Measurements from ENCODE around the gene AK2.
A peak's percentile ranks its signal among the peaks of the same experiment; 100 is the strongest.
"Not testable (repeated sequence)": the region's sequence is repeated elsewhere in the genome, so short reads cannot be mapped to it uniquely, and the experiment has no call there.

The AK2 gene

DNA sequence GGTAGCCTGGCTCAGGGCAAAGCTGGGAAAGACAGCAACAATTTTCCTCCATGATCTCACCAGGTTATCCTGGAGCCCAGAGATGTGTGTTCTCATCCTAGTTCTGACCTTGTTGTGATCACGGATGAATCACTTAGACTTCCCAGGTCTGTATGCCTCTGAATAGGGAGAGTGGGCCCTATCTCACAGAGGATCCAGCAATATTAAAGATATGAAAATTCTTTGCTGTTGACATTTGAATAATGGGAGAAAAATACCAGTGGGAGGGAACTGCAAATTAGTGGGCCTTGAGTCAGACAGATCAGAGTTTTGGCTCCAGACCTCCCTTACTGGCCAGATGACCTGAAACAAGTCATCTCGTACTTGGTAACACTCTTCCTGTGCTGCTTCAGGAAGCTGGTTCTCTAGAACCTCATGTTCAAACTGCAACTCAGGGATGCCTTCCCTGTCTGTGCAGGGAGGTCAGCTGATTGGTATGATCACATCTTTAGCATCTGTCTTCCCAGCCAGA lies 39.2 kb downstream of the AK2 start:
- no peak for DNase-seq

DNA sequence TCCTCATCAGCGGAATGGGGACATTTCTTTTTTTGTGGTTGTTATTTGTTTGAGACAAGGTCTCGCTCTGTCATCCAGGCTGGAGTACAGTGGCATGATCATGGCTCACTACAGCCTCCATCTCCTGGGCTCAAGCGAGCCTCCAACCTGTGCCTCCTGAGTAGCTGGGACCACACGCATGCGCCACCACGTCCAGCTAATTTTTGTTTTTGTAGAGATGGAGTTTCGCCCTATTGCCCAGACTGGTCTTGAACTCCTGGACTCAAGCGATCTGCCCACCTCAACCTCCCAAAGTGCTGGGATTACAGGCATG lies 43.4 kb downstream of the AK2 start:
- DNase-seq: not testable (repeated sequence)

DNA sequence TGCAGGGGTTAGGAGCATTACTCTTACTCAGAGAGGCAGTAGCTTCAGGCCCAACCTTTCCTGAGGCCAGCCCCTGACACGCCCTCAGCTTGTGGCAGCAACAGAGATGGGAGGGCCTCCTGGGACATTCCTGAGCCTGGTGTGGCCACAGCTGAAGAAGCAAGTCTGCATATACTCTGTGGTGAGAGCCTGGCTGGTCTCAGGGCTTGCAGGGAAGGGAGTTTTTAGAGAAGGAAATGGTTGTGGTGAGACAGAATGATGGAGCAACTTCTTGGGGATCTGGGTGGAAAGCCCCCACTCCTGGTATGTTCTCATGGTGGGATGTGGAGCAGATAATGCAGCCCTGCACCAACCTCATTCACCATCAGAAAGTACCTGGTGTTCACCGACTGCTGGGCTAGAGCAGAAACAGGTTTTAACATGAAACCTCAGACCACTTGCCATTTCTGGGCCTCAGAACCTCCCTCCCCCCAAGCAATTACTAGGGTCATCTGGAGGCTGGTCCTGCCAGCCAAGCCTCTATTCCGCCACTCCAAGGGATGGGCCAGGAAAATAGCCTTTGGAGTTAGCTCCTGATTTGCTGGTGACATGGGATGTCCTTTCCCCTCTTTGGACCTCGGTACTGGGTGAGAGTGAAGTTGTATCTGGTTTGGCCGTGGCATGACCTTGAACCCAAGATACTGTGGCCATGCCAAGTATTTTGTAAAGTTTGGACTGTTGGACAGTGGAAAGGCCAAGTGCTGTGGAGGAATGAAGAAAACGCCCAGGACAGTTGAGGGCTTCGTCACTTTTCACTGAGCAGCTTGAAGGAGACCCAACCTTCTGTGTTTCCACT lies 44.0 kb downstream of the AK2 start:
- peak in 1 of 2 donors; percentile 42 for DNase-seq

DNA sequence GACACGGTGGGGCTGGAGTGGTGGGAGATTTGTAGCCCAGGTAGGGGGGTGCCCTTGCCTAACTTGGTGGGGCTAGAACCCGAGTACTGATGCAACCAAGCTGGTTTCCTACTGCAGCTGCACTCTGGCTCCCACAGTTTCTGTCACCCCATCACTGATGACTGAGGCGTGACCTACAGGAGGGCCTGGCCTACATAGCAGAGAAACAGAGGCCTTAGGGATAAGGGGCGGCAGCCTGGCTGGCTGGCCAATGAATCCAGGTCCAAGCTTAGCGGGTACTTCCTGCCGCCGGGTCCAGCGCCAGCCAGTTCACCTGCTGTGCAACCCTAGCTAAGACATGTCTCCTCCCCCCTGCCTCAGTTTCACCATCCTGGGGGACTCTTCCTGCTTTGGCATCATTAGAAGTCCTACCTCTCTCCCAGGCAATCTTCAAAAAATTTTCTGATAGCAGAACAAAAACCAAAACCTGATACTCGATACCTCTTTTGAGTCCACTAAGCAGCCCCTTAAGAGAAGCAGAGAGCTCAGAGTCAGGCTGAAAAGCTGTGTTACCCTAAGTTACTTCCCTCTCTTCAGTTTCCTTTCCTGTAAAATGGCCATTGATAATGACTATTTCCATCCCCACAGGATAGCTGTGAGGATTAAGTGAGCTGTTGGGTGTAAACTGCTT lies 44.7 kb downstream of the AK2 start:
- DNase-seq: no peak

DNA sequence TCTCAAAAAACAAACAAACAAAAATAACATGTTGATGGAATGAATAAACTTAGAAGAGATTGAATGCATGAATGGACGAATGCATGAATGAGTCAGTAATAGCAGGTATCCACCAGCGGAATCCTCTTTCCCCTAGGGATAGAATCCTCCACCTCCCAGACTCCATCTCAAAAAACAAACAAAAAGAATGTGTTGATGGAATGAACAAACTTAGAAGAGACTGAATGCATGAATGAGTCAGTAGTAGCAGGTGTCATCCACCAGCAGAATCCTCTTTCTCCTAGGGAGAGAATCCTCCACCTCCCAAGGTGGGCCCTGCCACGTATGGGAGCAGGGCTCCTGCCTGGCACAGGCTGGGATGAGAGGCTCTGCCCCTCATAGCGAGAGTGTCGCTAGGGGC lies 45.3 kb downstream of the AK2 start:
- no peak for DNase-seq

DNA sequence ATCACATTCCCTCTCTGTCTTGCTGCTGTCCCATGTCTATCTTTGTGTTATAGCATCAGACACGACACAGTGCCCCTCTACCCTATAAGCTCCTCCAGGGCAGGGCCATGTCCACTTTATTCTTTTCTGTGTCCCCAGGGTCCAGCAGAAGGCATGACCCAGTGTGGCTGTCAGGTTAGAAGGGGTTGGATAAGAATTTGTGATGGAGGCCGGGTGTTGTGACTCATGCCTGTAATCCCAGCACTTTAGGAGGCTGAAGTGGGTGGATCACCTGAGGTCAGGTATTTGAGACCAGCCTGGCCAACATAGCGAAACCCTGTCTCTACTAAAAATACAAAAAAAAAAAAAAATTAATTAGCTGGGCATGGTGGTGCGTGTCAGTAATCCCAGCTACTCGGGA lies 45.8 kb downstream of the AK2 start:
- no peak for DNase-seq

DNA sequence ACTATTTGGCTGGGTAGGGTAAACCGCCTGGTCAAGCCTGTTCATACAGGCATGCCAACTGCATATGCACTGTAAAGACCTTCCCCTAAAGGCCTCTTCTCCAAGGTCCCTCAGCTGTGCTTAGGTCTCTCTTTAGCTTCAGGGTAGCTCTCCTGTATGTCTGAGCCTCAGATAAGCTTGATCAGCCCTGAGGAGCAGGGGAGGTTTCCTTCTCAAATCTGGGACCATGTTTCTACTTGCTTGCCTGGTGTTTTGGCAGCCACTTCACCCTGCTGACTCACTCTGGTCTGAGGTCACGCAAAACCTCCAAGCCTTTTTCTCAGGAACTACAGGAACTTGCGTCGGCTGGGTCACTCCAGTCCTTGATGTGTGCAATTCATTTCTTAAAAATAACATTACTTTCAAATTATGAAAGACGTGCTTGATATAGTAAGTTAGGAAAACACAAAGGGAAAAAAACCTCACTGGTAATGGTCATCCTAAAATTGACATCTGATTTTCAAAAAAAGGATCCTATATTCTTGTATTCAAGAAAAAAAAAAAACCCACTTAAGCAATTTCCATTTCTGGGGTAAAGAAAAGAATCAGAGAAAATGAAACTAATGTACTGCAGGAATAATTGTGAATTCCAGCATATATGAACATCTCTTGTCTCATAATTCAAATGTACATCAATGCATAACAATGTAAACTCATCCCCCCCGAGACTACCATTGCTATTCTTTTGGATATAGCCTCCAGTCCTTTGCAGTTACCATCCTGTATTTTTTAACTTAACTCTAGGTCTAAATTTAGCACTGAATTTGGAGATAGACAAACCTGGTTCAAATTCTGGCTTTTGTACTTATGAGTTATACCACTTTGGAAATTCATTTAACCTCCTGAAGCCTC lies 47.3 kb downstream of the AK2 start:
- DNase-seq: peak in 1 of 2 donors; percentile 12

DNA sequence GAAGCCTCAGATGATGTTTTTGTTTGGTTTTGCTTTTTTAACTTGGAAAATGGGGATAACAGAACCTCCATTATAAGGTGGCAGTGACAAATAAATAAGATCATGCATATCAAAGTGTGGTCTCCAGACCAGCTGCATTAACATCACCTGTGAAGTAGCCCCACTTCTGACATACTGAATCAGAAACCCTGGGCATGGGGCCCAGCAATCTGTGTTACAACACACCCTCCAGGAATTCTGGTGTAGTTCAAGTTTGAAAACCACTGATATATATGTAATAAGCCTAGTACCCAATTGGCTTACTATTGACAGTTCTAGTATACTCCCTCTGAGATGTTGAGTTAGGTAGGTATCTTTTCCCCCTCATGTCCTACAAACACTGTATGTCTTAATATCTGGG lies 48.0 kb downstream of the AK2 start:
- no peak for DNase-seq

DNA sequence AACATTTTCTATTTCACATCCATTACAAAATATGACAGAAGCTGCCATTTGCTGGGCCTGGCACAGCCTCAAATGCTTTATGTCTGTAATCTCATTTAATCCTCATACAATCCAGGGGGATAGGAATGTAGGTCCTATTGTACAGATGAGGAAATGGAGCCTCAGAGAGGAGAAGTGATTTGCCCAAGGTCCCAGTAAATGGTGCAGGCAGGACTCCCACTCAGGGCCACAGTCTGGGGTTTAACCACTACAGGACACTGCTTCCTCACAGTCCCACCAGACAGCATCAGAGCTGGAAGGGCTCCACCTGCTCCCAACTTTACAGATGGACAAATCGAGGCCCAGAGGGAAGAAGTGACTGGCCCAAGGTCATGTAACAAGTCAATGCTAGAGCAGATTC lies 51.5 kb downstream of the AK2 start:
- DNase-seq: no peak

DNA sequence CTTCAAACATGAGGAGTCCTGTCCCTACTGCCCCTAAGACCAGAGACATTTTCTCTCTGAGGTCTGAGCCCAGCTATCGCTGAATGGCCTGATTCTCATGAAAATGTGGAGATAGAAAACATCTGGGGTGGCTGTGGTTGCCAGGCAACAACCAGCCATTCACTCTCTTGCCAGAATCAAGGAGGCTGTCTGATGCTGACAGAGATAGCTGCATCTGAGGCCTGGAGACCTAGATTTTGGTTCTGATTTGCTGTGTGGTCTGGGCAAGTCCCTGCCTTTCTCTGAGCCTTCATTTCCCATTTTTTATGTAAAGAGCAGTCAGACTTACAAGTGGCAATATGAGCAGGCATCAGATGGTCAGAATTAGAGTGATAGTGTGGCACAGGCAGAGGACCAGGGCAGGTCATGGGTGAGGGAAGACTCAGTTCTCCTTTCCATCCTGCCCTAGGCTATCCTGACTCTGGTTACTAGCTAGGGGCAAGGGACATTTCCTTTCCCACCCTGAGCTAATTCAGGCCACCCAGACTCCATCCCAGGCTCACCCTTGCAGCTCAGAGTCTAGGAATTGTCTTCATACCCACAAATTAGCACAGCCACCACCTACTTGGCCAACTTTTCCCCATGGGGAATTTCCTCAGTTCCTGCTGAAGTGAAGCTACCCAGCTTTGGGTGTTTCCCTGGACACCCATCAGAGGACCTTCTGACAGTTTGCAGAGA lies 52.1 kb downstream of the AK2 start:
- DNase-seq: peak; percentile 21 to 28

DNA sequence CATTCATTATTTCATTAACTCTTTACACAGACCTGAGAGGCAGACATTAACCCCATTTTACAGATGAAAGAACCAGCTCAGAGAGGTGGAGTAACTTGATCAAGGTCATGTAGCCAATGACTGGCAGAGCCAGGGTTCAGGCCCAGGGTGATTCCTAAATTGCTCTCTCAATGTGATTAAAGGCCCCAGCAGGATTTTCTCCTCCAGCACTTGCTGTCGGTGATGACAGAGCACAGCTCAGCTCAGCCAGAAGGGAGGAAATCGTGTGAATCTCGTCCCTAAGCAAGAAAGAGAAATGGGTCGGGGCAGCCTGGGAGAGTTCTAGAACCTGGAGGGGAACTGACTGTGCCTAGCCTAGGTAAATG lies 52.6 kb downstream of the AK2 start:
- no peak for DNase-seq

DNA sequence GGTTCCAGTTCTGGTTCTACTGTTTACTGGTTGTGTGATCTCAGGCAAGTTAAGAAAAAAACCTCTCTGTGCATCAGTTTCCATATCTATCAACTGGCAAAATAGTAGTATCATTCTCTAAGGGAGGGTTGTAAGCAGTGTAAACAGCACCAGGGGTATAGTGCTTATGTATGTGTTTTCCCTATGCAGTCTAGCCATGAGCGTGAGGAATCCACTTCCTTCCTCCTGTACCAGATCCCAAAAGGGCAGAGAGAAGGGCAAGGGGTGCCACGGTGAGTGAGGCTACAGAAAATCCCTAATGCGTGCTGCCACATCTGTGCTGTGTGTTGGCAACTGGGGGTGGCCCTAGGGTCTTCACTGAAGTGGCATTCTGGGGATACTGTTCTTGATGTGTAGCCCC lies 53.7 kb downstream of the AK2 start:
- no peak for DNase-seq

DNA sequence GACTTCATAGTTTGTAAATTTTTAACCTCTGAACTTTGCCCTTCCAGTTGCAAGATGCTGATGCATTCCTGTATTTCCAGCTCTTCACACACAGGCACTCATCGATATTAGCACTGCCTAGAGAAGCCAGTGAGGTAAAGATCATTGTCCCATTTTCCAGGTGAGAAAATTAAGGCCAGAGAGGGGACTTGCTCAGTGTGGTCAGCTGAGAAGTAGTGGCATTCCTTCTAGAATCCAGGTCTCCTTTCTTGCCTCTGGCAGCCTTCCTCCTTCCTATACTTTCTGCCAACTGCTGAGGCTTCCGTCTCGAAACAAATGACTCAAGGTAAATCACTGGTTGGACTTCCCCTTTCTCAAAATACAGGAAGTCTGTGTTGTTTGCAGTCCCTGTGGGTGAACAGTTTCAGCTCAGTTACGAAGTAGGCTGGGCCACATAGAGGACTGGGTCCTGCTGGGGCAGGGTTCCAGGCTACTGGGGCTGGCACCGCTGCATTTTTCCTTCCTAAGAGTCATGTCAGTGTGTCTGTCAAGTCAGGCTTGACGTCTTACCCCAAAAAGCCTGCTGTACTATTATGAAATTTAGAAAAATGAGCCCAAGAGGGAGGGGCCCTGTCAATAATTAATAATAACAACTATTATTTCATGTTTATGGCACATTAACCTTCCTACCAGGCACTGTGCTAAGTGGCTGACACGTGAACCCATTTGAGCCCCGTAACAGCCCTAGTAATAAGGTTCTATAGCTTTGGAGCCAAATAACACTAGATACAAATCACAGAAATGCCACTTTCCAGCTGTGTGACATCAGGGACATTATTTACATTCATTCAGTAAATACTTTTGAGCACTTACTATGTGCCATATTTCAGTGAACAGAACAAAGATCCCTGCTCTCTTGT lies 55.4 kb downstream of the AK2 start:
- peak in 1 of 2 donors; percentile 31 for DNase-seq

DNA sequence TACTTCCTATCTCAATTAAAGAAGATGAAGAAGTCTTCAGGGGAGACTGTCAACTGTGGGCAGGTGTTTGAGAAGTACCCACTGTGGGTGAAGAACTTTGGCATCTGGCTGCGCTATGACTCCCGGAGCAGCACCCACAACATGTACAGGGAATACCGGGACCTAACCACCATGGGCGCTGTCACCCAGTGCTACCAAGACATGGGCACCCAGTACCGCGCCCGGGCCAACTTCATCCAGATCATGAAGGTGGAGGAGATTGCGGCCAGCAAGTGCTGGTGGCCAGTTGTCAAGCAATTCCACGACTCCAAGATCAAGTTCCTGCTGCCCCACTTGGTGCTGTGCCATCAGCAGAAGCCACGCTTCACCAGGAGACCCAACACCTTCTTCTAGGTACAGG lies 56.6 kb downstream of the AK2 start:
- no peak for DNase-seq

DNA sequence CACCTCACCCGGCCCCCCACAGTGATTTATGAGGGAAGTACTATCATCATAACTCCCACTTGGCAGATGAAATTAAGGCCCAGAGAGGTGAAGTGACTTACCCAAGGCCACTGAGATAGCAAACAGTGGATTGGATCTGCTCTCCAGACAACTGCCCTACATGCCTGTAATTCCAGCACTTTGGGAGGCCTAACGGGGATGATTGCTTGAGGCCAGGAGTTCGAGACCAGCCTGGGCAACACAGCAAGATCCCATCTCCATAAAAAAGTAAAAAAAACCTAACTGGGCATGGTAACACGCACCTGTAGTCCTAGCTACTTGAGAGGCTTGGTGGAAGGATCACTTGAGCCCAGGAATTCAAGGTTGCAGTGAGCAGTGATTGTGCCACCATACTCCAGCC lies 57.8 kb downstream of the AK2 start:
- no peak for DNase-seq

DNA sequence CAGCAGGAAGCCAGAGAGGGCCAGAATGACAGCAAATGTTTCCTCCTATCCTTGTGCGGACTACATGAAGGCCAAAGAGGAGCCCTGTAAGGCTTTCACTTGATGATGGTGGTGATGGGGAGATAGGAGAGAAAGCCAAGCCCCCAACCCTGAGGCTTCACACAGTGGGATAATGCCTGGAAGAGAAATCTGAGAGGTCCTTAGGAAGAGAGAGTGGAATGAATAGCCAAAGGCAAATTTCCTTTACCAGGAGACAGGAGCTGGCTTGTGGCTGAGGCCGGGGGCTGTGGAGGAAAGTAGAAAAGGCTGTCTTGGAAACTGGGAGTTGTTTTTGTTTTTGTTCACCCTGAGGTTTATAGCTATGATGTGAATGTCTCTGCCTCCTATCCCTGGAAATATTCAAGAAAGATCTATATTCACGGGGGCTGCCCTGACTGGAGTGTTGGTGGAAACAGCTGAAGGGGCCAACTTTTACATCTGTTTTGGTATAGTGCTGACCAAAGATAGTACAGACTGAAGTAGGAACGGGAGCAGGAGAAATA lies 59.1 kb downstream of the AK2 start:
- DNase-seq: no peak

DNA sequence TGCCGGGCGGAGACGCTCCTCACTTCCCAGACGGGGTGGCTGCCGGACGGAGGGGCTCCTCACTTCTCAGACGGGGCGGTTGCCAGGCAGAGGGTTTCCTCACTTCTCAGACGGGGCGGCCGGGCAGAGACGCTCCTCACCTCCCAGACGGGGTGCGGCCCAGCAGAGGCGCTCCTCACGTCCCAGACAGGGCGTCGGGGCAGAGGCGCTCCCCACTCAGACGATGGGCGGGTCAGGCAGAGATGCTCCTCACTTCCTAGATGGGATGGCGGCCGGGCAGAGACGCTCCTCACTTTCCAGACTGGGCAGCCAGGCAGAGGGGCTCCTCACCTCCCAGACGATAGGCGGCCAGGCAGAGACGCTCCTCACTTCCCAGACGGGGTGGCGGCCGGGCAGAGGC lies 61.6 kb downstream of the AK2 start:
- DNase-seq: not testable (repeated sequence)

DNA sequence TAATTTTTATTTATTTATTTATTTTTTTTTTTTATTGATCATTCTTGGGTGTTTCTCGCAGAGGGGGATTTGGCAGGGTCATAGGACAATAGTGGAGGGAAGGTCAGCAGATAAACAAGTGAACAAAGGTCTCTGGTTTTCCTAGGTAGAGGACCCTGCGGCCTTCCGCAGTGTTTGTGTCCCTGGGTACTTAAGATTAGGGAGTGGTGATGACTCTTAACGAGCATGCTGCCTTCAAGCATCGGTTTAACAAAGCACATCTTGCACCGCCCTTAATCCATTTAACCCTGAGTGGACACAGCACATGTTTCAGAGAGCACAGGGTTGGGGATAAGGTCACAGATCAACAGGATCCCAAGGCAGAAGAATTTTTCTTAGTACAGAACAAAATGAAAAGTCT lies 63.2 kb downstream of the AK2 start:
- DNase-seq: not testable (repeated sequence)

DNA sequence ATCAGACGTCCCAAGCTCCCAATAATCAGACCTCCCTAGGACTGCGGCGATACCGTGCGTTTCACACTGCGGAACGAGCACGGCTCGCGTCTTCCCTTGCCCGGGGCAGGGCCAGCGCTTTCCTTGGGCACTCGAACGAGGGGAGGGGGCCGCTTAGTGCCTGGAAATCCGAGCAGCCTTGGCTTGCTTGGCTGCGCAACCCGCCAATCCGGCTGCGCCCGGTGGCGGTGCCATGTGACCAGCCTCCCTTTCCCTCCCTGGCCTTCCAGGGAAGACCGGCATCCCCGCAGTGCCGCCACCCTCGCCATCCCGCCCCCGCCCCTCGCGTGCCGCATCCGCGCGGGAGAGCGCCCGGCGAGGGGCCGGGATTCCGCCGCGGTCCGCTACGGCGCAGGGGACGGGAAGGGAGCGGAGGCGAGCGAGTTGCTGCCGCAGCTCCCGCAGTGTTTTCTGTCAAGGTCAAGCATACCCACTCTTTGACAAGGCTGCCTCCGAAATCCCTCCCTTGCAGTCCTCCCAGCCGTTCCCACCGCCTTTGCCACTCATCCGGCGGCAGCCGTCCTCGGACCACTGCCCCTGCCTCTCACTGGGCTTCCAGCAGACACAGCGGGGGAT lies 63.8 kb downstream of the AK2 start:
- DNase-seq: peak; percentile 37 to 60

DNA sequence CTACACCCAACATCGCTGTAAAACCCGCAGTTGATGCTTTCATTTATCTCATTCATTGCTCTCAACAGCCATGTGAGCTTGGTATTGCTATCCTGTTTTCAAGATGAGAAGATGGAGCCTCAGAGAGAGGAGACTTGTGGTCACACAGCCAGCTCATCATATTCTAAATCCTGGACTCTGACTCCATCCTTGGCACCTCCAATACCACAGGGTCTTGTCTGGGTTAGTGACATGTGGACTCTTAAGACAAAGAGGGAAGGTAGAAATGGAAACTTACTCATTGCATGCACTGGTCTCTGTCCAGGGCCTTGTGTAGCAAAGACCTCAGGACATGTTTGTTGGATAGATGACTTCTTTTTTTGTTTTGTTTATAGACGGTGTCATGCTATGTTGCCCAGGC lies 65.1 kb downstream of the AK2 start:
- DNase-seq: no peak

DNA sequence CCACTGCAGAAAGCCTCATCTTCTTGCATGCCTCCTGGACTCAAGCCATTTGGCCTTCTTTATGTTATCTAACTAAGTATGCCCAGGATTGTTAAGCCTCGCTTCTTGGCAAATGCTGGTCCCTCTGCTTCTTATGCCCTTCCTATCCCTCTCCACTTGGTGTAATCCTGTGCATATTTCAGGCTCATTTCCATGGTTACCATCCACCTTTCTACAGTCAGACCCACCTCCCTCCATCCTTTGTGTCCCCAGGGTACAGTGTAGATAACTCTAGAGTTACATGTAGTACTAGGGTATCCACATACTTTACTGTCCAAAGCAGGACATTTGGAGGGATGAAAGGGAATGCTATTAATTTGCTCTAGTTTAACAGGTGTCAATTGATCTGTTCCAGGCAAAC lies 65.5 kb downstream of the AK2 start:
- DNase-seq: no peak
